ENCODE results near the gene NRN1.

DNA sequence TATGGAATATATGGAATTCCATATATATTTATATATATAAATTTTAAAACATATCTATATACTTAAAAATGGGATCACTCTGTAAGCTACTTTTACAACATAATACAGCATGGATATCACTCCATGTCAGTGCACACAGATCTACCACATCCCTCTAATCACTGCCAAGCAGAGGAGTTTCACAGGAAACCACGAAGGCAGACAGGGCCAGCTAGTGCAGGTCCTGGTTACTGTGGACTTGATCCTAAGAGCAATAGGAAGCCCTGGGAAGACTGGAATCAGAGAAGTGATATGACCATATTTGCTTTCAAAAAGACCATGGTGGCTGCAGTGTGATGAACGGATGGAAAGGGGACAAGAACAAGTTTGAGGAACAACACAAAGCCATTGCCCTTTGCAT lies 40.0 kb upstream of the NRN1 start:
- TF ChIP-seq, protein P1, sequence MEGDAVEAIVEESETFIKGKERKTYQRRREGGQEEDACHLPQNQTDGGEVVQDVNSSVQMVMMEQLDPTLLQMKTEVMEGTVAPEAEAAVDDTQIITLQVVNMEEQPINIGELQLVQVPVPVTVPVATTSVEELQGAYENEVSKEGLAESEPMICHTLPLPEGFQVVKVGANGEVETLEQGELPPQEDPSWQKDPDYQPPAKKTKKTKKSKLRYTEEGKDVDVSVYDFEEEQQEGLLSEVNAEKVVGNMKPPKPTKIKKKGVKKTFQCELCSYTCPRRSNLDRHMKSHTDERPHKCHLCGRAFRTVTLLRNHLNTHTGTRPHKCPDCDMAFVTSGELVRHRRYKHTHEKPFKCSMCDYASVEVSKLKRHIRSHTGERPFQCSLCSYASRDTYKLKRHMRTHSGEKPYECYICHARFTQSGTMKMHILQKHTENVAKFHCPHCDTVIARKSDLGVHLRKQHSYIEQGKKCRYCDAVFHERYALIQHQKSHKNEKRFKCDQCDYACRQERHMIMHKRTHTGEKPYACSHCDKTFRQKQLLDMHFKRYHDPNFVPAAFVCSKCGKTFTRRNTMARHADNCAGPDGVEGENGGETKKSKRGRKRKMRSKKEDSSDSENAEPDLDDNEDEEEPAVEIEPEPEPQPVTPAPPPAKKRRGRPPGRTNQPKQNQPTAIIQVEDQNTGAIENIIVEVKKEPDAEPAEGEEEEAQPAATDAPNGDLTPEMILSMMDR (IDR thresholded peaks at IDR 0.05), result no peak
- no peak for TF ChIP-seq POLR2A (IDR thresholded peaks at IDR 0.05)

All from adrenal gland (tissue), 5 donors.